Trophoblast cell (in vitro differentiated cells and primary cell): ENCODE data around the gene LRRC3.

Experiments used
- DNase-seq, 2 donors: peaks; one replicate each; pipeline ENCODE4 v3.0.0-alpha.2; 2016
- H2AFZ ChIP-seq: 2 replicates; pipeline ENCODE4 v1.6.1; 2013; ENCODE audit warnings: low read length, moderate library complexity, mild to moderate bottlenecking; ENCODE audit not compliant: insufficient read depth, poor library complexity
- H2AK5ac ChIP-seq: 2 replicates; pipeline ENCODE4 v1.6.1; 2013; ENCODE audit warnings: mild to moderate bottlenecking, low read length
- H2BK120ac ChIP-seq: 2 replicates; pipeline ENCODE4 v1.6.1; 2013; ENCODE audit warnings: low read length, mild to moderate bottlenecking, moderate library complexity; ENCODE audit not compliant: insufficient read depth, poor library complexity
- H2BK12ac ChIP-seq: 2 replicates; pipeline ENCODE4 v1.6.1; 2013; ENCODE audit warnings: mild to moderate bottlenecking, low read length, moderate library complexity
- H2BK5ac ChIP-seq: 2 replicates; pipeline ENCODE4 v1.6.1; 2013; ENCODE audit warnings: low read length, low read depth, moderate library complexity, mild to moderate bottlenecking; ENCODE audit not compliant: poor library complexity
- H3K14ac ChIP-seq: 2 replicates; pipeline ENCODE4 v1.6.1; 2013; ENCODE audit warnings: mild to moderate bottlenecking, low read length
- H3K18ac ChIP-seq: 2 replicates; pipeline ENCODE4 v1.6.1; 2013; ENCODE audit warnings: mild to moderate bottlenecking, low read length
- H3K23ac ChIP-seq: 2 replicates; pipeline ENCODE4 v1.6.1; 2013; ENCODE audit warnings: low read length
- H3K27ac ChIP-seq: 2 replicates; pipeline ENCODE4 v1.5.1; 2013; ENCODE audit warnings: low read depth, mild to moderate bottlenecking, inconsistent platforms, low read length, moderate library complexity
- H3K27me3 ChIP-seq: 2 replicates; pipeline ENCODE4 v1.6.1; 2013; ENCODE audit warnings: inconsistent platforms, mild to moderate bottlenecking, low read length, moderate library complexity; ENCODE audit not compliant: insufficient read depth
- H3K36me3 ChIP-seq, 2 experiments: 1 replicate in 1 of 2; 2 replicates in 1 of 2; pipeline ENCODE4 v1.6.1; 2013; ENCODE audit warnings: low read length in 2 of 2, mild to moderate bottlenecking in 2 of 2, moderate library complexity in 1 of 2; ENCODE audit not compliant: insufficient read depth in 2 of 2, control insufficient read depth in 1 of 2
- H3K4ac ChIP-seq: 2 replicates; pipeline ENCODE4 v1.6.1; 2013; ENCODE audit warnings: low read depth, mild to moderate bottlenecking, low read length, moderate library complexity
- H3K4me1 ChIP-seq, 2 experiments: 1 replicate in 1 of 2; 2 replicates in 1 of 2; pipeline ENCODE4 v1.6.1; 2013; ENCODE audit warnings: low read length in 2 of 2, mild to moderate bottlenecking in 2 of 2, moderate library complexity in 1 of 2; ENCODE audit not compliant: insufficient read depth in 2 of 2, control insufficient read depth in 1 of 2
- H3K4me2 ChIP-seq: 2 replicates; pipeline ENCODE4 v1.6.1; 2013; ENCODE audit warnings: inconsistent platforms, mild to moderate bottlenecking, low read length, moderate library complexity
- H3K4me3 ChIP-seq: 2 replicates; pipeline ENCODE4 v1.5.1; 2013; ENCODE audit warnings: mild to moderate bottlenecking, low read depth, low read length, inconsistent platforms
- H3K79me1 ChIP-seq: one replicate; pipeline ENCODE4 v1.6.1; 2013; ENCODE audit warnings: low read length
- H3K79me2 ChIP-seq: 2 replicates; pipeline ENCODE4 v1.6.1; 2013; ENCODE audit warnings: low read length, mild to moderate bottlenecking; ENCODE audit not compliant: control insufficient read depth, insufficient read depth, poor library complexity
- H3K9ac ChIP-seq: 2 replicates; pipeline ENCODE4 v1.6.1; 2013; ENCODE audit warnings: mild to moderate bottlenecking, low read length
- H3K9me3 ChIP-seq: 2 replicates; pipeline ENCODE4 v1.6.1; 2013; ENCODE audit warnings: low read depth, mild to moderate bottlenecking, control low read depth, inconsistent platforms, low read length; ENCODE audit not compliant: insufficient read depth
- H4K12ac ChIP-seq: 2 replicates; pipeline ENCODE4 v1.6.1; 2013; ENCODE audit warnings: low read depth, mild to moderate bottlenecking, low read length, moderate library complexity
- H4K8ac ChIP-seq: 2 replicates; pipeline ENCODE4 v1.6.1; 2013; ENCODE audit warnings: low read depth, mild to moderate bottlenecking, low read length, moderate library complexity
- H4K91ac ChIP-seq: one replicate; pipeline ENCODE4 v1.6.1; 2013; ENCODE audit warnings: low read depth, mild to moderate bottlenecking, low read length, moderate library complexity
- WGBS: extraction: QIAGEN DNeasy Blood & Tissue Kit; methylation state at CpG from one replicate; pipeline ENCODE4 v1.1.7; 2013; ENCODE audit warnings: missing lambda C conversion rate; ENCODE audit not compliant: insufficient read length, insufficient coverage; ENCODE audit errors: extremely low coverage; 5-methylcytosine and 5-hydroxymethylcytosine counted together

The LRRC3 gene

GRCh38 chr21:44443891-44444285 lies 11.4 kb upstream of the LRRC3 start:
- Histone ChIP-seq H2AFZ (no peak overlapping the region), H3K18ac (no peak overlapping the region), H3K9me3 (peaks cover 4% of the 10 kb centered on the region), H3K79me1 (no peaks in the 10 kb centered on the region), H2BK120ac (no peak overlapping the region), H3K4me2 (no peak overlapping the region), H4K8ac (no peak overlapping the region), H3K4me3 (no peak overlapping the region), H2BK12ac (no peak overlapping the region), H2BK5ac (no peak overlapping the region), H3K4ac (no peak overlapping the region), H2AK5ac (no peak overlapping the region), H4K12ac (no peak overlapping the region), H3K36me3 (no peaks in the 10 kb centered on the region), H3K23ac (no peak overlapping the region), H3K27me3 (no peaks in the 10 kb centered on the region), H3K9ac (no peak overlapping the region), H4K91ac (no peak overlapping the region), H3K14ac (no peak overlapping the region), H3K27ac (no peak overlapping the region), H3K79me2 (no peaks in the 10 kb centered on the region), H3K4me1 (no peaks in the 10 kb centered on the region)
- DNase-seq = no peak
- no CpG with 5 or more reads among the region's 12 CpGs for WGBS

- no peak overlapping the region for H2AFZ ChIP-seq
- DNase-seq = peak in 1 of 2 donors; percentile 44
- peaks cover 4% of the 10 kb centered on the region for H3K9me3 ChIP-seq
- H2BK120ac ChIP-seq = no peak overlapping the region
- no peaks in the 10 kb centered on the region for H3K4me1 ChIP-seq
- no peak overlapping the region for H3K23ac ChIP-seq
- WGBS = no CpG with 5 or more reads among the region's 21 CpGs
- H3K18ac ChIP-seq = no peak overlapping the region
- no peak overlapping the region for H4K12ac ChIP-seq
- no peaks in the 10 kb centered on the region for H3K27me3 ChIP-seq
- H2AK5ac ChIP-seq = no peak overlapping the region
- H3K4ac ChIP-seq = no peak overlapping the region
- H2BK5ac ChIP-seq = no peak overlapping the region
- H3K27ac ChIP-seq = no peak overlapping the region
- no peak overlapping the region for H4K8ac ChIP-seq
- H3K4me2 ChIP-seq = no peak overlapping the region
- no peak overlapping the region for H3K14ac ChIP-seq
- H3K4me3 ChIP-seq = no peak overlapping the region
- no peaks in the 10 kb centered on the region for H3K79me2 ChIP-seq
- no peaks in the 10 kb centered on the region for H3K36me3 ChIP-seq
- H3K79me1 ChIP-seq = no peaks in the 10 kb centered on the region
- H4K91ac ChIP-seq = no peak overlapping the region
- H2BK12ac ChIP-seq = no peak overlapping the region
- no peak overlapping the region for H3K9ac ChIP-seq
Measured at GRCh38 chr21:44444286-44444931, 10.9 kb upstream of the LRRC3 start.

DNA sequence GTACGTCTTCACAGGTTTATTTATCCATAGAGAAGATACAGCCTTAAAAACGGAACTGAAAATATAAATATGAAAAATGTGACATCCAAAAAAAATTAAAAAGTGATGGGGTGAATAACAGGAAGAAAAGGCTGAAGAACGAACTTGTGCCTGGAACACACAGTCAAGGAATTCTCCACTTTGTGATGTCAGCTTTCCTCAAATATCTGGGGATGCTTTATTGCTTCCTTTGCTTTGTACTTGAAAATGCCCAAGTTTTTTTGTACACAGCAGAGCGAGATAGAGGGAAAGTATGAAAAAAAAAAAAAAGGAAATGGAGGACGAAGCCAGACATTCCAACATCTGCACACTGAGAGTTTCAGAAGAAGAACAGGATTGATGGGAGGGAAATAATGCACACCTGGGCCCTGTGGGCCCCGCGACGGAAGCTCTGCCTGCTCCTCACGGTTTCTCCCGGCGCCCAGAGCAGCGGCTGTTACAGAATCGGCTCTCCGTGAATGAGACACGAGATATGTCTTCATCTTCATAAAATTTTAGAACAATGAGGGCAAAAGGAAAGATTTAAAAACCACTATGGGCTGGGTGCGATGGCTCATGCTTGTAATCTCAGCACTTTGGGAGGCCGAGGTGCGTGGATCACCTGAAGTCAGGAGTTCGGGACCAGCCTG lies 10.0 kb upstream of the LRRC3 start:
- H2AFZ ChIP-seq = no peak overlapping the region
- H3K9ac ChIP-seq = no peak overlapping the region
- no peak overlapping the region for H3K4me2 ChIP-seq
- H3K4me3 ChIP-seq = no peak overlapping the region
- H3K27me3 ChIP-seq = no peaks in the 10 kb centered on the region
- H4K12ac ChIP-seq = no peak overlapping the region
- H3K4me1 ChIP-seq = no peaks in the 10 kb centered on the region
- H3K23ac ChIP-seq = no peak overlapping the region
- H3K14ac ChIP-seq = no peak overlapping the region
- H4K8ac ChIP-seq = no peak overlapping the region
- no peaks in the 10 kb centered on the region for H3K36me3 ChIP-seq
- H2BK120ac ChIP-seq = no peak overlapping the region
- no peaks in the 10 kb centered on the region for H3K79me1 ChIP-seq
- H2AK5ac ChIP-seq = no peak overlapping the region
- no peak overlapping the region for H4K91ac ChIP-seq
- no peak overlapping the region for H3K4ac ChIP-seq
- WGBS = no CpG with 5 or more reads among the region's 19 CpGs
- H3K79me2 ChIP-seq = no peaks in the 10 kb centered on the region
- H3K18ac ChIP-seq = no peak overlapping the region
- no peak for DNase-seq
- H3K9me3 ChIP-seq = peaks cover 4% of the 10 kb centered on the region
- no peak overlapping the region for H2BK12ac ChIP-seq
- H2BK5ac ChIP-seq = no peak overlapping the region
- no peak overlapping the region for H3K27ac ChIP-seq

DNA sequence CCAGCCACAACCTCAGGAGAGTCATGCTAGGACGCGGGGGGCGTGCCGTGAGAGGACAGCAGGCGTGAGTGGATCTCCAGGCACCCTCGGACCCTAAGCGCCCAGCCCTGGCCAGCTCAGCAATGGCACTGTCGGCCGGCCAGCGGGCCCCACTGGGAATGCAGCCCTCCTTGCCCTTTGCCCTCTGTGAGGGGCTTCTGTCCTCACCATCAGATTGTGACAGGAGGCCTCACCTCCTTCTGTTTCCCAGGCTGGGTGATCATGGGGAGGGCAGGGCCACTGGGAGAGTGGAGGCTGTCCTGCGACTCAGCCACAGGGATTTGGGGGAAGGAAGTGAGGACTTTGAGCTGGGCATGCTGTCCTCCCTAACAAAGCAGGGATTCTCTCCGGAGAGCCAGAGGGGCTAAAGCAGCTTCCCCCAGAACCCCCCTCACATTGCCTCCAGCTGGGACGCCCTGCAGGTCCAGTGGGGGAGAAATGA lies 6.6 kb upstream of the LRRC3 start:
- no peak overlapping the region for H2BK5ac ChIP-seq
- H4K12ac ChIP-seq = no peak overlapping the region
- no peak overlapping the region for H4K91ac ChIP-seq
- no peaks in the 10 kb centered on the region for H3K79me2 ChIP-seq
- H3K4ac ChIP-seq = no peak overlapping the region
- H3K18ac ChIP-seq = no peak overlapping the region
- H2AK5ac ChIP-seq = no peak overlapping the region
- H3K9me3 ChIP-seq = peaks cover 6% of the 10 kb centered on the region
- no peak overlapping the region for H3K27ac ChIP-seq
- H2BK120ac ChIP-seq = no peak overlapping the region
- H3K9ac ChIP-seq = no peak overlapping the region
- H3K4me1 ChIP-seq = no peaks in the 10 kb centered on the region
- H2AFZ ChIP-seq = no peak overlapping the region
- no peak overlapping the region for H3K23ac ChIP-seq
- H3K4me3 ChIP-seq = no peak overlapping the region
- no CpG with 5 or more reads among the region's 13 CpGs for WGBS
- DNase-seq = no peak
- no peaks in the 10 kb centered on the region for H3K79me1 ChIP-seq
- H2BK12ac ChIP-seq = no peak overlapping the region
- no peak overlapping the region for H4K8ac ChIP-seq
- no peak overlapping the region for H3K4me2 ChIP-seq
- no peaks in the 10 kb centered on the region for H3K27me3 ChIP-seq
- H3K36me3 ChIP-seq = no peaks in the 10 kb centered on the region
- H3K14ac ChIP-seq = no peak overlapping the region
